SKM-1 treated with dmso at 0.1 percent for 144 hours (cell line): ENCODE results near the gene SLC25A13.

Experiments
- DNase-seq: peaks from one replicate; lab custom pipeline; 2025; ENCODE audit not compliant: unreplicated experiment; lab: John Stamatoyannopoulos, UW

SLC25A13 gene

GRCh38 chr7:96111405-96111804 is 210.5 kb downstream of the SLC25A13 start:
- DNase-seq: no peak

DNA sequence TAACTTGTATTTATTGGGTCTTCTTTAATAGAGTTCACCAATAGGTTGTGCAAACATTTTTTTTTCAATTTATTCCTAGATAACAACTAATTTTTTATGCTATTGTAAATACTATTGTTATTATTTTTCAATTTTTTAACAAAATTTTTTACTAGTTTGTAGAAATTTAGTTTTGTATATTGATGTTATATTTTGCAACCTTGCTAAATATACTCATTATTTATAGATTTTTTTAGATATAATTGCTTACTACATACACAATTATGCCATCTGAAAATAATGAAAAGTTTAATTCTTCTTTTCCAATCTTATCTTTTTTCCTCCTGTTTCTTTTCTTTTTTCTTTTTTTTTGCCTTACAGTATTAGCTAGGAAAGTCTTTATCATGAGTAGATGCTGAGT is 216.9 kb downstream of the SLC25A13 start:
- DNase-seq: no peak

GRCh38 chr7:96102096-96102811 is 219.6 kb downstream of the SLC25A13 start:
- no peak for DNase-seq

GRCh38 chr7:96100737-96101136 is 221.2 kb downstream of the SLC25A13 start:
- DNase-seq: no peak

DNA sequence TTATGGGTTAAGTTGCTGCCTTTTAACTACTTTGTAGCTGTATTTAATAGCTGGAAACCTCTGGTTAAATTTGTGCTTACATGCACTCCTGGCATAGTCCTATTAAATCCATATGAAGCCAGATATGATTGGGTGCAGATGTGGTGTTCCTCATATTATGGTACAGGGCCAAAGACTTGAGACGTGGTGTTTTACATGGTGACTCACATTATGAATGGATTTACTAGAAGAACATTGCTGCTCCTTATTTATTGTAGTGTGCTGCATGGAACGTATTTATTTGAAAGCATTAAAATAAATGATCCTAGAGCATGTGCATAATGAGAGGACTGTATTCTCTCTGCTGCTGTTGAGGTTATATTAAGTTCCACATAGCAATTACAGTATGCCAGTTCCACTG is 224.1 kb downstream of the SLC25A13 start:
- no peak for DNase-seq

- DNase-seq: no peak
Measured at GRCh38 chr7:96093435-96093834, 228.5 kb downstream of the SLC25A13 start.

- no peak for DNase-seq
Measured at GRCh38 chr7:96090756-96091155, 231.1 kb downstream of the SLC25A13 start.

DNA sequence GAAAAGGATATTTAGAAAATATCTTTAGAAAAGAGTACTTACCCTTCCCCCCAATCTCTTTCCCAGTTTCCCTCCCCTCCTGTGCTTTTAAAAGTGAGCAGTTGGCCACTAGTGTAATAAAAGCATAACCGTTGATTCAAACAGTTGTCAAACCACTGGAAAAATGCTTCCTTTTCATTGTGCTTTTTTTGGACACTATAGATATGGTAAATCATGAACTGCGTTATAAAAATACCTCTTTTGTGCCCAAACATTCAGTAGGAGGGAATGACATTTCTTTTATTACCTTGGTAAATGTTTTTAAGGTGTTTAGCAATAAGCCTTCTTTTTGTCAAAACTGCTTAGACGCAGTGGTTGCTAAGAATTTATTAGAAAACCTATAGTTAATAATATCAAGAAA is 232.4 kb downstream of the SLC25A13 start:
- no peak for DNase-seq

- no peak for DNase-seq
Measured at GRCh38 chr7:96088579-96088978, 233.3 kb downstream of the SLC25A13 start.

DNA sequence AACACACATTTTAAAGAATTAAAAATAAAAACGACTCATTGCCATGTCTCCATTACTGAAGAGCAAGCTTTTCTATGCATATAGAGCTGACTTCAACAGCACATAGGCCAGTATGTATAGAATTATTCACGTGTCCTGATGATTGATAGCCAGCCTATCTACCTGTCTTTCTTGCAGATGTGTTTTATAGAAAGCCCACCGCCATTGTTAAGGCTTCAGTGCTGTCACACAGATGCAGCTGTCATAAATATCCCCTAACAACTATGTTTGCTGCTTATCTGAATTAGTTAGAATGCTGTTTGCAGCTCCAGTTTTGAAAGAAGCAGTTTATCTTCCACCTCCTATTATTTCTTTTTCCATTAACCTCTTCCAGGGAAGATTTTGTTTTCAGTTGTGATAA is 235.9 kb downstream of the SLC25A13 start:
- no peak for DNase-seq

DNA sequence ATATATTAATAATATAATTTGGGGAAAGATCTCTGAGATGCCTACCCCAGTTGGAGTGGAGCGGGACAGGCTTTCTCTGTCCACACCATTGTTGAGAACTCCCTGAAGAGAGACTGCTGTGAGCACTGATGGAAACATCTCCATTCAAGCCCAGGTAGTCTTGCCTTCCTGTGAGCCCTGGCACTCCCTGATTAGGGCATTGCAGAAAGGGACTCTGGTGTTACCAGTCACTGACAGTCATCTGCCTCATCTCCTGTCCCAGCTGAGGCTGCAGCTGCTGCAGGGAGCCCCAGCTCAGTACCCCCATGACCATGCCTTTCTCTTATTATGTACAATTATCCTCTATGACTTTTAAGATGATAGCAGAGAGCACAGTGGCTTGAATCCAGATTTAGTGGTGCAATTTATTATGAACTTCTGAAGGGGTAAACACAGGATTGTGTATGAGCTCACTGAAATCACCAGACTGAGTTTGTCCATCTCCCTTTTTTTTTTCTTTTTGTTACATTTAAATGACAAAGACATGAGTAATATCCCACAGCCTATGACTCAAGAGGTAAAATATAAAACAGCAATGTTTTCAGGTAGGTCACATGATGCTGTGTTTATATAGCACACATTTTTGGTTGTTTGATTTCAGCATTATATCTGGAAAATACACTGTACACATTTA is 236.9 kb downstream of the SLC25A13 start:
- DNase-seq: no peak

GRCh38 chr7:96080027-96080426 is 241.9 kb downstream of the SLC25A13 start:
- DNase-seq: no peak

- DNase-seq: no peak
Measured at GRCh38 chr7:96076350-96076707, 245.6 kb downstream of the SLC25A13 start.

DNA sequence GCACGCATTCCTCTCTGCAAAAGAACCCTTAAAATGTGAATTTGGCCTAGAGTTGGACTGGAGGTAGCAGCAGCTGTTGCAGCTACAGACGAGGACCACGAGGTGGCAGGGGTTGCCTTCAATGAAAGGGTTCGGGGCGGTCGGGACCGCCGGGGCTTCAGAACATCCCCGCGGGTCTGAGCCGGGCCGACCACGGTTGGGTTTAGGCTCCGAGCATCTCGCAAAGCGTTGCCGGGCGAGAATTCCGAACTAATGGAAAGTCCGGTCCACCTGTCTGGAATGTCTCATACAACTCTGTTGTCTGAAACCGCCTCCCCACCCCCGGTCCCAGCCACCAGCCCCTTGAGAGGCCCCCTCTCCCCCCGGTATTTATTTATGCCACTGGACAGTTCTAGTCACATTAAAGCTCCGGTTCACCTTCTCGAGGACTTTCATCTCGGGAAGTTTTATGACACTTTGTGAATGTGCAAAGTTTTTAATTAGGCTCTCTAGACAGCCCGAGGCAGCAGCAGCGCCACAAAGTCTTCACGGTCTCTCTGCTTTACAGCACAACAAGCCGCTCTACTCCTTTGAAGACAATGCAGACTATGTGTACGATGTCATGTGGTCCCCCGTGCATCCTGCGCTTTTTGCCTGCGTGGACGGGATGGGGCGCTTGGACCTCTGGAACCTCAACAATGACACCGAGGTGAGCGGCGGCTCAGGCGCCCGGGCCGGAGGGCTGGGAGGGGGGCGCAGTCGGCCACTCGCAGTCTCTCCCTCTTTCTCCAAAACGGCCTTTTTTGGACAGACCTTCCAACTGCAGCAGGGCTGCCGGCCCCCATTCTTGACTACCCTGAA is 246.2 kb downstream of the SLC25A13 start:
- DNase-seq: peak; percentile 33

DNA sequence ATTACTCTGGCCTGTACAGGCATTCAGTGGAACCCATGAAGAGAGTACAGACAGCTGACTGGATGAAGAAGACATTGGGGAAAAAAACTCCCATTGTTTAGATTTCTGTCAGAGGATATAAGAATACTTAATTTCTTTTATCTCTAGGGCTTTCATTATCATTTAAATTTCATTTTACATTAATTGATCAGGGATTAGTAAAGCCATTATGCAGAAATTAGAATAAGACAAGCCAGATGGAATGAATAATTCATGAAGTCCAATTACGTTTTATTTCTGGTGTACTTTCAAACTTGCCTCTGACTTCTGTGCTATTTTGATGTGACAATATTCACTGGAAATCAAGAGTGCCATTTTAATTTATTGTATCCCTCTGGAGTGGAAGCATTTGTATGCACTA is 247.0 kb downstream of the SLC25A13 start:
- DNase-seq: no peak
